ENCODE measurements around the gene PKP2. TPM values are rescaled to one million over a fixed set of nuclear protein-coding genes. Genes with fewer than 3 reads are reported as not detected.
A peak's percentile ranks its signal among the peaks of the same experiment; 100 is the strongest.

PKP2 gene
- total RNA-seq, 2 experiments from 2014 or later = 0.13 to 0.23 TPM

DNA sequence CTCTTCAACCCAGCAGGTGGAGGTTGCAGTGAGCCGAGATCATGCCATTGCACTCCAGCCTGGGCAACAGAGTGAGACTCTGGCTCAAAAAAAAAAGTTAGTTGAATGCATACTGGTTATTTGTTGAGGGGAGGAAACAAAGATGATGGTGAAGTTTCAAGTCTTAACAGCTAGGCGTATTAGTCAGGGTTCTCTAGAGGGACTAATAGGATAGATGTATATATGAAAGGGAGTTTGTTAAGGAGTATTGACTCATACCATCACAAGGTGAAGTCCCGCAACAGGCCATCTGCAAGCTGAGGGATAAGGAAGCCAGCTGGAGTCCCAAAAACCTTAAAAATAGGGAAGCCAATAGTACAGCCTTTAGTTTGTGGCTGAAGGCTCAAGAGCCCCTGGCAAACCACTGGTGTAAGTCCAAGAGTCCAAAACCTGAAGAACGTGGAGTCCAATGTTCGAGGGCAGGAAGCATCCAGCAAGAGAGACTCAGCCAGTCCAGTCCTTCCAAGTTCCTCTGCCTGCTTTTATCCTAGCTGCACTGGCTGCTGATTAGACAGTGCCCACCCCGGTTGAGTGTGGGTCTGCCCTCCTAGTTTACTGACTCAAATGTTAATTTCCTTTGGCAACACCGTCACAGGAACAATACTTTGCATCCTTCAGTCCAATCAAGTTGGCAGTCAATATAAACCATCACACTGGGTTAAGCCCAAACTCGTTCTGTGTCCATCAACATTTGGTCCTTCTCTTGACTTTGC, 26.1 kb upstream of the PKP2 start:
- ATAC-seq (no peak), DNase-seq (no peak)
- H3K27me3 Mint-ChIP-seq = peaks cover 3% of the 10 kb centered on the region
- H3K4me1 Mint-ChIP-seq (ENCODE audit: low read depth) = no peaks in the 10 kb centered on the region
- no peaks in the 10 kb centered on the region for H3K9me3 Mint-ChIP-seq
- H3K27ac Mint-ChIP-seq = no peak overlapping the region
- H3K4me3 Mint-ChIP-seq = no peak overlapping the region
- ChIA-PET CTCF (no interaction called here), POLR2A (interaction anchor here (0.5 to 0.6 kb wide), 2 partner anchors 81 to 212 kb away, joined by 3 read pairs; no protein-coding TSS in a partner anchor)
- TF ChIP-seq, protein P1, sequence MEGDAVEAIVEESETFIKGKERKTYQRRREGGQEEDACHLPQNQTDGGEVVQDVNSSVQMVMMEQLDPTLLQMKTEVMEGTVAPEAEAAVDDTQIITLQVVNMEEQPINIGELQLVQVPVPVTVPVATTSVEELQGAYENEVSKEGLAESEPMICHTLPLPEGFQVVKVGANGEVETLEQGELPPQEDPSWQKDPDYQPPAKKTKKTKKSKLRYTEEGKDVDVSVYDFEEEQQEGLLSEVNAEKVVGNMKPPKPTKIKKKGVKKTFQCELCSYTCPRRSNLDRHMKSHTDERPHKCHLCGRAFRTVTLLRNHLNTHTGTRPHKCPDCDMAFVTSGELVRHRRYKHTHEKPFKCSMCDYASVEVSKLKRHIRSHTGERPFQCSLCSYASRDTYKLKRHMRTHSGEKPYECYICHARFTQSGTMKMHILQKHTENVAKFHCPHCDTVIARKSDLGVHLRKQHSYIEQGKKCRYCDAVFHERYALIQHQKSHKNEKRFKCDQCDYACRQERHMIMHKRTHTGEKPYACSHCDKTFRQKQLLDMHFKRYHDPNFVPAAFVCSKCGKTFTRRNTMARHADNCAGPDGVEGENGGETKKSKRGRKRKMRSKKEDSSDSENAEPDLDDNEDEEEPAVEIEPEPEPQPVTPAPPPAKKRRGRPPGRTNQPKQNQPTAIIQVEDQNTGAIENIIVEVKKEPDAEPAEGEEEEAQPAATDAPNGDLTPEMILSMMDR (IDR thresholded peaks at IDR 0.05) = no peak
- H3K36me3 Mint-ChIP-seq (ENCODE audit: low read depth) = no peaks in the 10 kb centered on the region
- intact Hi-C loops (cut with micrococcal nuclease) = no loop called here

GRCh38 chr12:32921397-32921796, 24.8 kb upstream of the PKP2 start:
- POLR2A ChIA-PET = no interaction called here
- Mint-ChIP-seq H3K9me3 (no peaks in the 10 kb centered on the region), H3K27me3 (peaks cover 5% of the 10 kb centered on the region), H3K27ac (no peak overlapping the region), H3K36me3 (ENCODE audit: low read depth) (no peaks in the 10 kb centered on the region), H3K4me1 (ENCODE audit: low read depth) (no peaks in the 10 kb centered on the region), H3K4me3 (no peak overlapping the region)
- ATAC-seq = no peak
- intact Hi-C loops (cut with micrococcal nuclease) = no loop called here
- DNase-seq = no peak
- CTCF ChIA-PET = interaction anchor here (4.7 kb wide), 1 partner anchor 166 kb away, joined by 30 read pairs; the partner anchor contains the start of gene YARS2
- TF ChIP-seq, protein P1 (IDR thresholded peaks at IDR 0.05) = no peak

- ChIA-PET POLR2A (no interaction called here), CTCF (interaction anchor here (4.7 kb wide), 1 partner anchor 165 kb away, joined by 30 read pairs; the partner anchor contains the start of gene YARS2)
- DNase-seq = no peak
- Mint-ChIP-seq H3K36me3 (ENCODE audit: low read depth) (no peaks in the 10 kb centered on the region), H3K27me3 (peaks cover 4% of the 10 kb centered on the region), H3K4me1 (ENCODE audit: low read depth) (no peaks in the 10 kb centered on the region), H3K27ac (no peak overlapping the region), H3K4me3 (no peak overlapping the region), H3K9me3 (no peaks in the 10 kb centered on the region)
- intact Hi-C loops (cut with micrococcal nuclease) = no loop called here
- TF ChIP-seq, protein P1 (IDR thresholded peaks at IDR 0.05) = no peak
- ATAC-seq = no peak
Observed at GRCh38 chr12:32920506-32921085, 24.0 kb upstream of the PKP2 start.

DNA sequence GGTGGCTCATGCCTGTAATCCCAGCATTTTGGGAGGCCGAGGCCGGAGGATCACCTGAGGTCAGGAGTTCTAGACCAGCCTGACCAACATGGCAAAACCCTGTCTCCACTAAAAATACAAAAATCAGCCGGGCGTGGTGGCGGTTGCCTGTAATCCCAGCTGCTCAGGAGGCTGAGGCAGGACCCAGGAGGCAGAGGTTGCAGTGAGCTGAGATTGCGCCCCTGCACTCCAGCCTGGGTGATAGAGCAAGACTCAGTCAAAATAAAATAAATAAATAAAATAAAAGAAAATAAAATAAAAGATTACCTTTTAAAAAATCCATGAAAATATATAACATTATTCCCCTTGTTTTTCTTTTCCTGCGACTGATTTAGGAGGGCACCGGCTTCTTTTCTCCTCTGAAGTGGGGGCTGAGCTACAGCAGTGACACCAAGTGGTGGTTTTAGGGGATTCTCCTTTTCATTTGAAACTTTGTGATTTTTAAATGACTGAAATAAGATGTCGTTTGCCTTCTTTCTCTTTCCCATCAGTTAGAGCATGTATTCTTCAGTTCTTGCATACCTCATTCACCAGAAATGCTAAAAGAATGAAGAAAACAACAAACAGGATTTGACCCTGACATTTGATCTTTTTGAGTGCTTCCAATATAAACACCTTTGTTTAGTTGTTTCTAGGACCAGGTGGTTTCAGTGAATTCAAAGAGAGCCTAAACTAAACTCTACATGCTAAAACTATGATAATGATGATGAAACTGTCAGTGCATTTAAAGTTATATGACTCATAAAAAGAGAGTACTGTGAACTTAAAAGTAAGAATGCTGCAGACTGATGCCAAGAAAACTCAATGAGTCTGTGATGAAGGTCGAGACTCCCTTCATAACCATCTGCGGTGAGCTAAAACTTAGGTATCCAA, 22.6 kb upstream of the PKP2 start:
- H3K4me3 Mint-ChIP-seq = no peak overlapping the region
- CTCF ChIA-PET = interaction anchor here (0.8 to 4.7 kb wide), 2 partner anchors 33 to 164 kb away, joined by 3 to 30 read pairs; partner anchors contain the start of gene YARS2
- DNase-seq = peak; percentile 4
- H3K9me3 Mint-ChIP-seq = no peaks in the 10 kb centered on the region
- H3K4me1 Mint-ChIP-seq (ENCODE audit: low read depth) = no peaks in the 10 kb centered on the region
- intact Hi-C loops (cut with micrococcal nuclease) = loop anchor here (5.0 kb wide), 1 partner anchor 162 kb away; the partner anchor contains the start of gene YARS2
- peaks cover 11% of the 10 kb centered on the region for H3K27me3 Mint-ChIP-seq
- no peak for ATAC-seq
- no peaks in the 10 kb centered on the region for H3K36me3 Mint-ChIP-seq (ENCODE audit: low read depth)
- POLR2A ChIA-PET = no interaction called here
- TF ChIP-seq, protein P1 (IDR thresholded peaks at IDR 0.05) = peak; percentile 39
- H3K27ac Mint-ChIP-seq = no peak overlapping the region

Measured in activated CD8-positive, alpha-beta T cell treated with anti-CD3 and anti-CD28 coated beads for 36 hours (primary cell).